Panc1 (cell line): Measurements from ENCODE around the gene TAMM41. TPM values are rescaled to one million over a fixed set of nuclear protein-coding genes. Genes with fewer than 3 reads are reported as not detected.

Experiments used
- ATAC-seq: fragments of 200-7000 bp; cut with Tn5 transposase; 2 replicates; pipeline ENCODE4 v1.9.1; 2020; ENCODE audit warnings: mild to moderate bottlenecking, moderate library complexity
- BruUV-seq: library from RNA; stranded (reverse); fragments of 400-500 nt; replicated peaks from 2 replicates; lab custom pipeline; 2021; lab: Mats Ljungman, UMichigan
- CTCF ChIA-PET: fragments of 300-600 bp; sonication (Branson Sonifier 250); formaldehyde crosslinking; loops from one replicate; lab custom pipeline; 2022; ENCODE audit warnings: antibody characterized with exemption; lab: Charles Lee
- POLR2A ChIA-PET: fragments of 300-600 bp; sonication (Branson Sonifier 250); formaldehyde crosslinking; loops from one replicate; lab custom pipeline; 2022; ENCODE audit warnings: antibody characterized with exemption; lab: Charles Lee
- DNase-seq: peaks from one replicate; pipeline ENCODE4 v3.0.0-alpha.2; 2010; ENCODE audit warnings: low read depth, low spot score
- H3K27ac ChIP-seq: 2 replicates; pipeline ENCODE4 v1.5.1; 2011; ENCODE audit warnings: mild to moderate bottlenecking, low read length, inconsistent platforms
- H3K27me3 ChIP-seq: fragments of 200-500 bp; sonication (Bioruptor generic); 2 replicates; pipeline ENCODE4 v1.6.0; 2014; ENCODE audit warnings: low read length, inconsistent platforms; ENCODE audit not compliant: control insufficient read depth, insufficient read depth
- H3K36me3 ChIP-seq: fragments of 200-500 bp; sonication (Bioruptor generic); 2 replicates; pipeline ENCODE4 v1.5.1; 2014; ENCODE audit warnings: inconsistent platforms, mild to moderate bottlenecking, low read length, moderate library complexity; ENCODE audit not compliant: control insufficient read depth, insufficient read depth
- H3K4me1 ChIP-seq: 2 replicates; pipeline ENCODE4 v1.5.1; 2011; ENCODE audit warnings: inconsistent platforms, mild to moderate bottlenecking, low read length, moderate library complexity; ENCODE audit not compliant: control insufficient read depth, insufficient read depth
- H3K4me3 ChIP-seq, 2 experiments: 2 replicates each; pipeline ENCODE4 v1.5.1; 2011 to 2012; ENCODE audit warnings: low read depth in 2 of 2, low read length in 2 of 2, mild to moderate bottlenecking in 2 of 2, inconsistent platforms in 1 of 2, moderate library complexity in 1 of 2
- H3K9me3 ChIP-seq: fragments of 200-500 bp; sonication (Bioruptor generic); 2 replicates; pipeline ENCODE4 v1.5.1; 2014; ENCODE audit warnings: low read depth, mild to moderate bottlenecking, inconsistent platforms, low read length, moderate library complexity; ENCODE audit not compliant: control insufficient read depth, insufficient read depth
- POLR2AphosphoS5 ChIP-seq: IDR thresholded peaks from 2 replicates; pipeline ENCODE4 v1.6.1; 2012; ENCODE audit warnings: mild to moderate bottlenecking, low read depth, low read length, moderate library complexity
- REST ChIP-seq, 2 experiments: IDR thresholded peaks; 2 replicates each; pipeline ENCODE4 v1.6.1; 2011 to 2012; ENCODE audit warnings: low read depth in 2 of 2, control low read depth in 1 of 2, low read length in 1 of 2, mild to moderate bottlenecking in 1 of 2, moderate library complexity in 1 of 2; ENCODE audit not compliant: insufficient read depth in 1 of 2
- SIN3A ChIP-seq: IDR thresholded peaks from 2 replicates; pipeline ENCODE4 v1.6.1; 2012; ENCODE audit warnings: low read depth, mild to moderate bottlenecking, low read length, moderate library complexity, borderline replicate concordance; ENCODE audit not compliant: insufficient read depth
- TCF7L2 ChIP-seq: IDR thresholded peaks from 2 replicates; pipeline ENCODE4 v1.6.1; 2011; ENCODE audit warnings: mild to moderate bottlenecking, low read depth, low read length, inconsistent platforms
- in situ Hi-C: cut with HindIII; loops from 2 replicates; pipeline ENCODE4 v1.10.0; 2016; ENCODE audit warnings: low sequenced_read_pairs, low pct_unique_long_range_greater_than_20kb
- intact Hi-C: fragments of 100-400 bp; cut with micrococcal nuclease; formaldehyde crosslinking; loops from one replicate; pipeline ENCODE4 v1.10.0; 2022; ENCODE audit not compliant: unreplicated experiment
- total RNA-seq: library from RNA; stranded (reverse); gene quantifications from one replicate; pipeline ENCODE4 v1.2.1, GENCODE V29; 2021; ENCODE audit not compliant: unreplicated experiment
- TF ChIP-seq, protein P1 (sequence below): fragments of 450-650 bp; IDR thresholded peaks from 2 replicates; pipeline ENCODE4 v1.5.1; 2017; ENCODE audit warnings: mild to moderate bottlenecking

TAMM41 gene
- total RNA-seq, 1 experiment from 2014 or later: 10.8 TPM

DNA sequence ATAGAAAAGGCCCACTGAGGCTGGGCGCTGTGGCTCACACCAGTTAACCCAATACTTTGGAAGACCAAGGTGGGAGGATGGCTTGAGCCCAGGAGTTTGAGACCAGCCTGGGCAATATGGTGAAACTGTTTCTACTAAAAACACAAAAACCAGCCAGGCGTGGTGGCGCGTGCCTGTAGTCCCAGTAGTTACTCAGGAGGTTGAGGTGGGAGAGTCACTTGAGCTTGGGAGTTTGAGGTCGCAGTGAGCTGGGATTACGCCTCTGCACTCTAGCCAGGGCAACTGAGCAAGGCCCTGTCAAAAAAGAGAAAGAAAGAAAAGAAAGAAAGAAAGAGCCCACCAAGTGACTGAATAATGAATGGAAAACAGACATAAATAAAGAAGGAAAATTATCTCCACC, 32.0 kb downstream of the TAMM41 start:
- no TSS peak for BruUV-seq
- DNase-seq (no peak), ATAC-seq (no peak)
- H3K27me3 ChIP-seq: no peaks in the 10 kb centered on the region
- in situ Hi-C loops: no loop called here
- H3K9me3 ChIP-seq: no peaks in the 10 kb centered on the region
- no peaks in the 10 kb centered on the region for H3K36me3 ChIP-seq
- intact Hi-C loops: no loop called here
- H3K4me1 ChIP-seq: no peaks in the 10 kb centered on the region
- TF ChIP-seq, protein P1, sequence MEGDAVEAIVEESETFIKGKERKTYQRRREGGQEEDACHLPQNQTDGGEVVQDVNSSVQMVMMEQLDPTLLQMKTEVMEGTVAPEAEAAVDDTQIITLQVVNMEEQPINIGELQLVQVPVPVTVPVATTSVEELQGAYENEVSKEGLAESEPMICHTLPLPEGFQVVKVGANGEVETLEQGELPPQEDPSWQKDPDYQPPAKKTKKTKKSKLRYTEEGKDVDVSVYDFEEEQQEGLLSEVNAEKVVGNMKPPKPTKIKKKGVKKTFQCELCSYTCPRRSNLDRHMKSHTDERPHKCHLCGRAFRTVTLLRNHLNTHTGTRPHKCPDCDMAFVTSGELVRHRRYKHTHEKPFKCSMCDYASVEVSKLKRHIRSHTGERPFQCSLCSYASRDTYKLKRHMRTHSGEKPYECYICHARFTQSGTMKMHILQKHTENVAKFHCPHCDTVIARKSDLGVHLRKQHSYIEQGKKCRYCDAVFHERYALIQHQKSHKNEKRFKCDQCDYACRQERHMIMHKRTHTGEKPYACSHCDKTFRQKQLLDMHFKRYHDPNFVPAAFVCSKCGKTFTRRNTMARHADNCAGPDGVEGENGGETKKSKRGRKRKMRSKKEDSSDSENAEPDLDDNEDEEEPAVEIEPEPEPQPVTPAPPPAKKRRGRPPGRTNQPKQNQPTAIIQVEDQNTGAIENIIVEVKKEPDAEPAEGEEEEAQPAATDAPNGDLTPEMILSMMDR: no peak
- TF ChIP-seq SIN3A (no peak), REST (IDR thresholded peaks at IDR 0.05; ENCODE audit: insufficient read depth in 1 of 2, low read depth in 2 of 2, low read length in 1 of 2) (no peak), POLR2AphosphoS5 (no peak), TCF7L2 (no peak)
- ChIA-PET POLR2A (no interaction called here), CTCF (interaction anchor here (0.7 to 0.8 kb wide), 2 partner anchors 12 to 129 kb away, joined by 3 read pairs; no protein-coding TSS in a partner anchor)
- H3K27ac ChIP-seq: no peak overlapping the region
- H3K4me3 ChIP-seq: no peak overlapping the region

- H3K4me1 ChIP-seq: no peaks in the 10 kb centered on the region
- H3K9me3 ChIP-seq: no peaks in the 10 kb centered on the region
- TF ChIP-seq REST (IDR thresholded peaks at IDR 0.05; ENCODE audit: insufficient read depth in 1 of 2, low read depth in 2 of 2, low read length in 1 of 2) (no peak), TCF7L2 (no peak), SIN3A (no peak), POLR2AphosphoS5 (no peak)
- TF ChIP-seq, protein P1: no peak
- BruUV-seq: no TSS peak
- no peak for DNase-seq
- H3K36me3 ChIP-seq: no peaks in the 10 kb centered on the region
- H3K4me3 ChIP-seq: no peak overlapping the region
- POLR2A ChIA-PET: no interaction called here
- CTCF ChIA-PET: interaction anchor here (0.5 kb wide), 1 partner anchor 16 kb away, joined by 3 read pairs; no protein-coding TSS in a partner anchor
- no peak overlapping the region for H3K27ac ChIP-seq
- ATAC-seq: no peak
- H3K27me3 ChIP-seq: no peaks in the 10 kb centered on the region
- intact Hi-C loops (no loop called here), in situ Hi-C loops (no loop called here)
Observed at GRCh38 chr3:11810276-11810675, 36.4 kb downstream of the TAMM41 start.
